Measurements from ENCODE around the gene AFP. TPM values are rescaled to one million over a fixed set of nuclear protein-coding genes. Genes with fewer than 3 reads are reported as not detected.

The AFP gene
- total RNA-seq, 1 donor from 2014 or later, result not detected

DNA sequence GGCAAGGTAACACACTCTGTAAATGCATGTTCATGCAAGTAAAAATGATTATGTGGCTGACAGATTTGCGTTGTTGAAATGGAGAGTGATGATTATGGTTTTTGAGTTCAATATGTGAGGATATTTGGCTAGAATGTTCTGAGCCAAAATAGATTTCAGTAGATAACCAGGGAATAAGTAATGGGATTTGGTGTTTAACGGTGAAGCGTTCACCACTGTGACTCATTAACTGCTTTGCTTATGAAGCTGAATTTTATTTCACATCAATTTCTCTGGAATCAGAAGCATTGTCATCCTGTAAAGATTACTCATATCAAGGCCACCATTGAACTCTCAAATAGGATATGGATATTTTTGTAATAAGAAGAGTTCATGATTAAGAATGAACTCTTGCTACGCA is 11.7 kb downstream of the AFP start:
- Histone ChIP-seq H3K27me3 (no peaks in the 10 kb centered on the region), H3K36me3 (no peaks in the 10 kb centered on the region), H3K79me2 (ENCODE audit: low read depth) (no peaks in the 10 kb centered on the region), H3K9ac (no peak overlapping the region), H3K4me3 (no peak overlapping the region), H3F3A (ENCODE audit: low read depth) (peaks cover 10% of the 10 kb centered on the region), H3K9me3 (ENCODE audit: low read depth) (no peaks in the 10 kb centered on the region), H3K4me2 (no peak overlapping the region), H4K20me1 (ENCODE audit: low read depth) (no peaks in the 10 kb centered on the region), H3K4me1 (peaks cover 15% of the 10 kb centered on the region), H3K27ac (no peak overlapping the region), H2AFZ (replicated peaks) (no peak overlapping the region)
- H3K9me3 Mint-ChIP-seq, result no peaks in the 10 kb centered on the region
- peaks cover 27% of the 10 kb centered on the region for H3K4me1 Mint-ChIP-seq
- TF ChIP-seq EZH2phosphoT487 (IDR thresholded peaks at IDR 0.05), result no peak
- no peak for TF ChIP-seq CTCF (IDR thresholded peaks at IDR 0.05)
- TF ChIP-seq EZH2 (IDR thresholded peaks at IDR 0.05), result no peak
- H3K36me3 Mint-ChIP-seq, result no peaks in the 10 kb centered on the region
- H3K4me3 Mint-ChIP-seq, result no peak overlapping the region
- no peak overlapping the region for H3K27ac Mint-ChIP-seq
- DNase-seq (ENCODE audit: low spot score), result no peak
- H3K27me3 Mint-ChIP-seq (ENCODE audit: insufficient read depth, low read depth), result peaks cover 9% of the 10 kb centered on the region

GRCh38 chr4:73448448-73449203 is 12.6 kb downstream of the AFP start:
- Mint-ChIP-seq H3K36me3 (no peaks in the 10 kb centered on the region), H3K27ac (no peak overlapping the region), H3K9me3 (no peaks in the 10 kb centered on the region), H3K27me3 (ENCODE audit: insufficient read depth, low read depth) (peaks cover 12% of the 10 kb centered on the region), H3K4me1 (peaks cover 28% of the 10 kb centered on the region), H3K4me3 (no peak overlapping the region)
- no peak for DNase-seq (ENCODE audit: low spot score)
- Histone ChIP-seq H3K79me2 (ENCODE audit: low read depth) (no peaks in the 10 kb centered on the region), H3K4me2 (no peak overlapping the region), H3K9me3 (ENCODE audit: low read depth) (no peaks in the 10 kb centered on the region), H3K9ac (no peak overlapping the region), H3F3A (ENCODE audit: low read depth) (peaks cover 19% of the 10 kb centered on the region), H3K27ac (no peak overlapping the region), H4K20me1 (ENCODE audit: low read depth) (no peaks in the 10 kb centered on the region), H3K36me3 (no peaks in the 10 kb centered on the region), H3K4me3 (no peak overlapping the region), H3K27me3 (no peaks in the 10 kb centered on the region), H2AFZ (replicated peaks) (no peak overlapping the region), H3K4me1 (peaks cover 18% of the 10 kb centered on the region)
- no peak for TF ChIP-seq EZH2phosphoT487 (IDR thresholded peaks at IDR 0.05)
- TF ChIP-seq CTCF (IDR thresholded peaks at IDR 0.05), result no peak
- no peak for TF ChIP-seq EZH2 (IDR thresholded peaks at IDR 0.05)

GRCh38 chr4:73450398-73451004 is 14.5 kb downstream of the AFP start:
- Histone ChIP-seq H3K4me1 (peaks cover 23% of the 10 kb centered on the region), H4K20me1 (ENCODE audit: low read depth) (no peaks in the 10 kb centered on the region), H3K4me3 (no peak overlapping the region), H3K36me3 (no peaks in the 10 kb centered on the region), H3K9me3 (ENCODE audit: low read depth) (no peaks in the 10 kb centered on the region), H2AFZ (replicated peaks) (peak overlapping the region; percentile 17), H3K27me3 (no peaks in the 10 kb centered on the region), H3K4me2 (peak overlapping the region; percentile 30), H3F3A (ENCODE audit: low read depth) (peaks cover 25% of the 10 kb centered on the region), H3K27ac (no peak overlapping the region), H3K9ac (no peak overlapping the region), H3K79me2 (ENCODE audit: low read depth) (no peaks in the 10 kb centered on the region)
- Mint-ChIP-seq H3K27ac (peak overlapping the region; percentile 36), H3K36me3 (no peaks in the 10 kb centered on the region), H3K4me1 (peaks cover 28% of the 10 kb centered on the region), H3K27me3 (ENCODE audit: insufficient read depth, low read depth) (peaks cover 12% of the 10 kb centered on the region), H3K4me3 (peak overlapping the region; percentile 61), H3K9me3 (no peaks in the 10 kb centered on the region)
- peak; percentile 25 for DNase-seq (ENCODE audit: low spot score)
- TF ChIP-seq EZH2 (IDR thresholded peaks at IDR 0.05) (no peak), EZH2phosphoT487 (IDR thresholded peaks at IDR 0.05) (no peak), CTCF (IDR thresholded peaks at IDR 0.05) (no peak)
